ENCODE data around the gene EYA2. TPM values are rescaled to one million over a fixed set of nuclear protein-coding genes. Genes with fewer than 3 reads are reported as not detected.

EYA2 gene
- total RNA-seq, 1 experiment from 2014 or later, result 0.33 TPM

DNA sequence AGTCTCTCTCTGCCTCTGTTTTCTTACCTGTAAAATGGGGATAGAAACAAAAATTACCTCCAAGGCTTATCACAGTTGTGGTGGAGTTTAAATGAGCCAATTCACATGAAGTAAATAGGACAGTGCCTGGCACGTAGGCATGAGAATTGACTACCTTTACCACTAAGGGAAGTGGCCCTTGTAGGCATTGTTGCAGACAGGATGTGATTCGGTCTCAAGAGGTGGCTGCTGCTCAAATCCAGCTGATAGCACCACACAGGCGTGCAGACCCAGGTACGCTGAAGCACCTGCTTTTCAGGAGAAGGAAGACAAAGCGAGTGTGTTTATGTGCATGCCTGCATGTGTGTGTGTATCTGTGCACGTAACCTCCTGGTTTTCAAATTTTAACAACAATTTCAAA is 108.6 kb downstream of the EYA2 start:
- BruUV-seq (replicated peaks), result no TSS peak
- Histone ChIP-seq H3K9me2 (replicated peaks; ENCODE audit: low read length) (no peaks in the 10 kb centered on the region), H3K79me2 (ENCODE audit: low read length) (no peaks in the 10 kb centered on the region), H4K20me1 (ENCODE audit: low read length) (no peaks in the 10 kb centered on the region), H3K27me3 (ENCODE audit: low read length) (peaks cover 47% of the 10 kb centered on the region), H3F3A (ENCODE audit: low read length, unreplicated experiment) (no peaks in the 10 kb centered on the region), H3K9ac (ENCODE audit: low read length) (no peak overlapping the region), H3K4me1 (ENCODE audit: insufficient read depth, low read length) (no peaks in the 10 kb centered on the region), H3K27ac (ENCODE audit: low read length) (no peak overlapping the region), H3K36me3 (ENCODE audit: low read depth, low read length) (no peaks in the 10 kb centered on the region), H2AFZ (ENCODE audit: low read length) (no peak overlapping the region), H3K4me2 (ENCODE audit: low read length) (no peak overlapping the region), H3K4me3 (ENCODE audit: low read length) (no peak overlapping the region), H3K9me3 (ENCODE audit: low read length) (no peaks in the 10 kb centered on the region)
- intact Hi-C loops (cut with micrococcal nuclease), result no loop called here
- DNase-seq (no peak), ATAC-seq (no peak)
- no peak for TF ChIP-seq EZH2phosphoT487 (IDR thresholded peaks at IDR 0.05; ENCODE audit: borderline replicate concordance, low read length)
- POLR2A ChIA-PET (ENCODE audit: unreplicated experiment), result no interaction called here
- CTCF ChIA-PET, result no interaction called here

GRCh38 chr20:47004179-47004578 is 109.5 kb downstream of the EYA2 start:
- DNase-seq, result no peak
- H3K27me3 ChIP-seq (ENCODE audit: low read length), result peaks cover 42% of the 10 kb centered on the region
- H3K79me2 ChIP-seq (ENCODE audit: low read length), result no peaks in the 10 kb centered on the region
- H3K4me2 ChIP-seq (ENCODE audit: low read length), result no peak overlapping the region
- no peaks in the 10 kb centered on the region for H4K20me1 ChIP-seq (ENCODE audit: low read length)
- H3K4me1 ChIP-seq (ENCODE audit: insufficient read depth, low read length), result no peaks in the 10 kb centered on the region
- H3K27ac ChIP-seq (ENCODE audit: low read length), result no peak overlapping the region
- ChIA-PET POLR2A (ENCODE audit: unreplicated experiment) (no interaction called here), CTCF (no interaction called here)
- no TSS peak for BruUV-seq (replicated peaks)
- no peaks in the 10 kb centered on the region for H3K9me2 ChIP-seq (replicated peaks; ENCODE audit: low read length)
- no peak for ATAC-seq
- H2AFZ ChIP-seq (ENCODE audit: low read length), result no peak overlapping the region
- H3K4me3 ChIP-seq (ENCODE audit: low read length), result no peak overlapping the region
- H3K36me3 ChIP-seq (ENCODE audit: low read depth, low read length), result no peaks in the 10 kb centered on the region
- TF ChIP-seq EZH2phosphoT487 (IDR thresholded peaks at IDR 0.05; ENCODE audit: borderline replicate concordance, low read length) (no peak), EZH2 (IDR thresholded peaks at IDR 0.05; ENCODE audit: low read length, unreplicated experiment) (no peak), CTCF (conservative IDR thresholded peaks at IDR 0.05; ENCODE audit: low read depth, low read length) (no peak)
- H3K9ac ChIP-seq (ENCODE audit: low read length), result no peak overlapping the region
- no peaks in the 10 kb centered on the region for H3F3A ChIP-seq (ENCODE audit: low read length, unreplicated experiment)
- intact Hi-C loops (cut with micrococcal nuclease), result no loop called here
- no peaks in the 10 kb centered on the region for H3K9me3 ChIP-seq (ENCODE audit: low read length)

- H3K4me1 ChIP-seq (ENCODE audit: insufficient read depth, low read length), result no peaks in the 10 kb centered on the region
- no peaks in the 10 kb centered on the region for H3K36me3 ChIP-seq (ENCODE audit: low read depth, low read length)
- no peaks in the 10 kb centered on the region for H3K9me2 ChIP-seq (replicated peaks; ENCODE audit: low read length)
- no peaks in the 10 kb centered on the region for H3K79me2 ChIP-seq (ENCODE audit: low read length)
- H3K27ac ChIP-seq (ENCODE audit: low read length), result no peak overlapping the region
- ATAC-seq, result no peak
- H3K9me3 ChIP-seq (ENCODE audit: low read length), result no peaks in the 10 kb centered on the region
- no peak overlapping the region for H3K9ac ChIP-seq (ENCODE audit: low read length)
- intact Hi-C loops (cut with micrococcal nuclease), result no loop called here
- peaks cover 25% of the 10 kb centered on the region for H3K27me3 ChIP-seq (ENCODE audit: low read length)
- no peak overlapping the region for H2AFZ ChIP-seq (ENCODE audit: low read length)
- TF ChIP-seq EZH2 (IDR thresholded peaks at IDR 0.05; ENCODE audit: low read length, unreplicated experiment) (no peak), CTCF (conservative IDR thresholded peaks at IDR 0.05; ENCODE audit: low read depth, low read length) (no peak)
- CTCF ChIA-PET, result interaction anchor here (0.7 kb wide), 1 partner anchor 101 kb away, joined by 3 read pairs; no protein-coding TSS in a partner anchor
- no peak for DNase-seq
- POLR2A ChIA-PET (ENCODE audit: unreplicated experiment), result interaction anchor here (0.7 kb wide), 1 partner anchor 934 kb away, joined by 8 read pairs; no protein-coding TSS in a partner anchor
- BruUV-seq (replicated peaks), result no TSS peak
- no peak overlapping the region for H3K4me3 ChIP-seq (ENCODE audit: low read length)
- H4K20me1 ChIP-seq (ENCODE audit: low read length), result no peaks in the 10 kb centered on the region
- no peaks in the 10 kb centered on the region for H3F3A ChIP-seq (ENCODE audit: low read length, unreplicated experiment)
- no peak overlapping the region for H3K4me2 ChIP-seq (ENCODE audit: low read length)
Observed at GRCh38 chr20:47007826-47008655, 113.4 kb downstream of the EYA2 start.
